Neutrophil (primary cell): ENCODE measurements around the gene EGFL8.

Experiments
- H3K27ac ChIP-seq: fragments of 200-600 bp; sonication (generic); 2 replicates; pipeline ENCODE4 v1.5.1; 2016; ENCODE audit warnings: mild to moderate bottlenecking, moderate library complexity
- H3K27me3 ChIP-seq: fragments of 200-600 bp; sonication (generic); 2 replicates; pipeline ENCODE4 v1.6.0; 2016; ENCODE audit warnings: mild to moderate bottlenecking
- H3K36me3 ChIP-seq: fragments of 200-600 bp; sonication (generic); 2 replicates; pipeline ENCODE4 v1.5.1; 2017
- H3K4me1 ChIP-seq, 2 experiments: fragments of 200-600 bp in 1 of 2; sonication (generic) in 1 of 2; 1 replicate in 1 of 2; 2 replicates in 1 of 2; pipeline versions ENCODE4 v1.5.1 to v1.6.1; 2013 to 2016; ENCODE audit warnings: low read depth in 1 of 2, low read length in 1 of 2, mild to moderate bottlenecking in 1 of 2, moderate library complexity in 1 of 2; ENCODE audit not compliant: control insufficient read depth in 1 of 2, insufficient read depth in 1 of 2
- H3K4me3 ChIP-seq, 2 experiments: fragments of 200-600 bp in 1 of 2; sonication (generic) in 1 of 2; 1 replicate in 1 of 2; 2 replicates in 1 of 2; pipeline ENCODE4 v1.5.1; 2013 to 2016; ENCODE audit warnings: low read depth in 1 of 2, low read length in 1 of 2, mild to moderate bottlenecking in 1 of 2, moderate library complexity in 1 of 2
- H3K9me3 ChIP-seq: fragments of 200-600 bp; sonication (generic); 2 replicates; pipeline ENCODE4 v1.5.1; 2016
- CTCF ChIP-seq: fragments of 200-600 bp; sonication (generic); IDR thresholded peaks from 2 replicates; pipeline ENCODE4 v1.5.1; 2016; ENCODE audit warnings: antibody characterized with exemption

The EGFL8 gene

DNA sequence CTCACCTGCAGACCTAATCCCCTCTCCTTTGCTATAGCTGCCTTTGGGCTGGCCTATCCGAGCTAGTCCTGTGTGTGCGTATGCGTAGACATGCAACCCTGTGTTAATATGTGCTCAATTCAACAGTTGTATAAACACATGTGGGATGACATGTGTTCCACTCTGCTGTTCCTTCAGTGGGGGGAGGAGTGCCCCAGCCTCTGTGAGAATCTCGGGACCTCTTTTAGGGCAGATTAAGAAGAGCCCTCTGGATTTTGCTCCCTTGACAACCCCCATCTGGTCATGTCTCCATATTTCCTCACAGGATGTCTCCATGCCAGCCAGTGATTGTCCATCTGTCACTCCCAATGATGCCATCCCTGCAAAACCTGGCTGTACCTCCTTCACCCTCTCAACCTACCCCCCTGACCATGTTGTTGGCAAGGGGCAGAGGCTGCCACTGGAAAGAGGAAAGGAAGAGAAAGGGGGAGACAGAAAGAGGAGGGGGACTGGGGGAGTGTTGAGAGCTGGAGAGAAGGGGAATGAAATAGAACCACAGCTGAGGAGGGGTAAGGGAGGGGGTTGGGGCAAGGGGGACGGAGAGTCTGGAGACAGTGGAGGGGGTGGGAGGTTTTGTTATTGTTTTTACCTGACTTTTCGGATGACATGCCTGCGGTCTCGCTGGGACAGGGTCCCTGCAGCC, 13.1 kb upstream of the EGFL8 start:
- peaks cover 25 to 27% of the 10 kb centered on the region in 2 experiments for H3K4me1 ChIP-seq
- peaks cover 90% of the 10 kb centered on the region for H3K27me3 ChIP-seq
- no peak for TF ChIP-seq CTCF
- no peaks in the 10 kb centered on the region for H3K9me3 ChIP-seq
- H3K27ac ChIP-seq: no peak overlapping the region
- no peaks in the 10 kb centered on the region for H3K36me3 ChIP-seq
- H3K4me3 ChIP-seq: no peak overlapping the region

GRCh38 chr6:32151863-32152768, 12.3 kb upstream of the EGFL8 start, which contains the start of gene PRRT1:
TSS of gene PRRT1 (minus strand) at chr6:32151939. CDS start at chr6:32151827, 112 bp downstream.
- Histone ChIP-seq H3K9me3 (no peaks in the 10 kb centered on the region), H3K27me3 (peaks cover 82% of the 10 kb centered on the region), H3K4me1 (peaks cover 25 to 27% of the 10 kb centered on the region in 2 experiments), H3K36me3 (no peaks in the 10 kb centered on the region), H3K27ac (no peak within 1 kb of the TSS), H3K4me3 (no peak within 1 kb of the TSS)
- TF ChIP-seq CTCF: no peak

- Histone ChIP-seq H3K4me1 (peaks cover 25 to 27% of the 10 kb centered on the region in 2 experiments), H3K27ac (no peak overlapping the region), H3K4me3 (no peak overlapping the region), H3K36me3 (no peaks in the 10 kb centered on the region), H3K9me3 (no peaks in the 10 kb centered on the region), H3K27me3 (peaks cover 74% of the 10 kb centered on the region)
- TF ChIP-seq CTCF: no peak
These were observed 11.4 kb upstream of the EGFL8 start for GRCh38 chr6:32152769-32153563.

- Histone ChIP-seq H3K27ac (no peak within 1 kb of the TSS), H3K27me3 (peaks cover 65% of the 10 kb centered on the region), H3K4me1 (peaks cover 19 to 22% of the 10 kb centered on the region in 2 experiments), H3K4me3 (peak within 1 kb of the TSS; percentile 55 to 58), H3K9me3 (no peaks in the 10 kb centered on the region), H3K36me3 (no peaks in the 10 kb centered on the region)
- no peak for TF ChIP-seq CTCF
These were observed 10.6 kb upstream of the EGFL8 start, which contains the start of gene PPT2 for GRCh38 chr6:32153564-32154513. TSS of gene PPT2 (plus strand) at chr6:32154141. CDS start at chr6:32154595, 454 bp downstream.
